DOHH2 (cell line): ENCODE results near the gene RPTN.

ENCODE experiments used
- EZH2phosphoT487 ChIP-seq: fragments of 200-600 bp; sonication (generic); IDR thresholded peaks from 2 replicates; pipeline ENCODE4 v1.6.1; 2017; ENCODE audit warnings: borderline replicate concordance, mild to moderate bottlenecking, antibody characterized with exemption, low read length, moderate library complexity, mixed read lengths
- TF ChIP-seq, protein P1 (sequence below): fragments of 200-600 bp; sonication (generic); IDR thresholded peaks from one replicate; pipeline ENCODE4 v1.5.1; 2014; ENCODE audit warnings: antibody characterized with exemption, mild to moderate bottlenecking, low read depth, low read length; ENCODE audit not compliant: poor library complexity, severe bottlenecking

DNA sequence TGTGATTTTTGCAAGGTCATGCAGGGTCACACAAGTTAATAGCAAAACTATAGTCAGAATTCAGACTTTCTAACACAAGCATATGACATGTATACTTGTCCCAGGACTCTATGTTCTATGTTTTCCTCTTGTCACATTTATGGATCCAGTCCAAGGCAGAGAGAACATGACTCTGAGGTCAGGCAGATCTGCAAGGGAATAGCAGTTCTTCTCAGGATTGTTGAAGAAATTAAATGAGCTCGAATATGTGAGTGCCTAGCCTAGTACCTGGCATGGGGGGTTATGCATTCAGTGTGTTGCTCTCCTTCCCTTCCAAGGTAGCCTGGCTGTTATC, 9.5 kb upstream of the RPTN start:
- TF ChIP-seq, protein P1, sequence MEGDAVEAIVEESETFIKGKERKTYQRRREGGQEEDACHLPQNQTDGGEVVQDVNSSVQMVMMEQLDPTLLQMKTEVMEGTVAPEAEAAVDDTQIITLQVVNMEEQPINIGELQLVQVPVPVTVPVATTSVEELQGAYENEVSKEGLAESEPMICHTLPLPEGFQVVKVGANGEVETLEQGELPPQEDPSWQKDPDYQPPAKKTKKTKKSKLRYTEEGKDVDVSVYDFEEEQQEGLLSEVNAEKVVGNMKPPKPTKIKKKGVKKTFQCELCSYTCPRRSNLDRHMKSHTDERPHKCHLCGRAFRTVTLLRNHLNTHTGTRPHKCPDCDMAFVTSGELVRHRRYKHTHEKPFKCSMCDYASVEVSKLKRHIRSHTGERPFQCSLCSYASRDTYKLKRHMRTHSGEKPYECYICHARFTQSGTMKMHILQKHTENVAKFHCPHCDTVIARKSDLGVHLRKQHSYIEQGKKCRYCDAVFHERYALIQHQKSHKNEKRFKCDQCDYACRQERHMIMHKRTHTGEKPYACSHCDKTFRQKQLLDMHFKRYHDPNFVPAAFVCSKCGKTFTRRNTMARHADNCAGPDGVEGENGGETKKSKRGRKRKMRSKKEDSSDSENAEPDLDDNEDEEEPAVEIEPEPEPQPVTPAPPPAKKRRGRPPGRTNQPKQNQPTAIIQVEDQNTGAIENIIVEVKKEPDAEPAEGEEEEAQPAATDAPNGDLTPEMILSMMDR: no peak
- TF ChIP-seq EZH2phosphoT487: no peak
